C4-2B (cell line): ENCODE data around the gene UNK.

Experiments used
- H3K27ac ChIP-seq: fragments of 450-650 bp; 2 replicates; pipeline ENCODE4 v1.5.1; 2017
- ZFX ChIP-seq: fragments of 450-650 bp; IDR thresholded peaks from 2 replicates; pipeline ENCODE4 v1.6.1; 2017
- TF ChIP-seq, protein P1 (sequence below): fragments of 450-650 bp; conservative IDR thresholded peaks from 2 replicates; pipeline ENCODE4 v1.5.1; 2017; ENCODE audit warnings: mild to moderate bottlenecking

Gene UNK

DNA sequence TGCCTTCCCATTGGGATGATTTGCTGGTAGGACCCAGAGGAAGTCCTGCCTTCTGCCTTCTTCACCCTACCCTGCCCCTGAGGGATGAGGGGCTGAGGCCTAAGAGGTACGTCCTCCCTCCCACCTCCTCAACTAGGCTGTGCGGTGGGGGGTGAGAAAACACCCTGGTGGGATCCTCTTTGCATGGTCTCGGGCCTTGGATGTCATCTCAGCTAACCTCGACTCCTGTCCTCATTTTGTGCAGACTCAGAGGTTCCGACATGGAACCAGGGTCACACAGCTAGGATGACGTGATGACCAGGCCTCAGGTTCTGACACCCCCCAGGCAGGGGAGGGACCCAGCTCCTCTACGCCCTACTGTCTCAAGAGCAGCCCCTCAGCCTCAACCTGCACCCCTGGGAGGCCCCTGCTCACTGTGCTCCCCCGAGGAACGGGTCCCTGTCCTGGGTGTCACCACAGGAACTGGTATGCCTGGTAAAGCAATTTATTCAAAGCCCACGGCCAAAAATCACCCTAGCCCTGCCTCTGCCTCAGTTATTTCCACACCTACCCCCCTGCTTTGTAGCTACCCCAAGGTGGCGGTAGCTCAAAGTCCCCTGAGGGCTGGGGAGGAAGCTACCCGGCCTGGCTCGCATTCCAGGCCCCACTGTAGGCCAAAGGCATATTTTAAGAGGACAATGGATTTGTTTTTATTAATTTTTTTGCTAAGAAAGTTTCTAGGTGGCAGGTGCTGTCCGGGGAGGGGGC is 42.1 kb downstream of the UNK start:
- no peak overlapping the region for H3K27ac ChIP-seq
- no peak for TF ChIP-seq ZFX
- TF ChIP-seq, protein P1, sequence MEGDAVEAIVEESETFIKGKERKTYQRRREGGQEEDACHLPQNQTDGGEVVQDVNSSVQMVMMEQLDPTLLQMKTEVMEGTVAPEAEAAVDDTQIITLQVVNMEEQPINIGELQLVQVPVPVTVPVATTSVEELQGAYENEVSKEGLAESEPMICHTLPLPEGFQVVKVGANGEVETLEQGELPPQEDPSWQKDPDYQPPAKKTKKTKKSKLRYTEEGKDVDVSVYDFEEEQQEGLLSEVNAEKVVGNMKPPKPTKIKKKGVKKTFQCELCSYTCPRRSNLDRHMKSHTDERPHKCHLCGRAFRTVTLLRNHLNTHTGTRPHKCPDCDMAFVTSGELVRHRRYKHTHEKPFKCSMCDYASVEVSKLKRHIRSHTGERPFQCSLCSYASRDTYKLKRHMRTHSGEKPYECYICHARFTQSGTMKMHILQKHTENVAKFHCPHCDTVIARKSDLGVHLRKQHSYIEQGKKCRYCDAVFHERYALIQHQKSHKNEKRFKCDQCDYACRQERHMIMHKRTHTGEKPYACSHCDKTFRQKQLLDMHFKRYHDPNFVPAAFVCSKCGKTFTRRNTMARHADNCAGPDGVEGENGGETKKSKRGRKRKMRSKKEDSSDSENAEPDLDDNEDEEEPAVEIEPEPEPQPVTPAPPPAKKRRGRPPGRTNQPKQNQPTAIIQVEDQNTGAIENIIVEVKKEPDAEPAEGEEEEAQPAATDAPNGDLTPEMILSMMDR: no peak

DNA sequence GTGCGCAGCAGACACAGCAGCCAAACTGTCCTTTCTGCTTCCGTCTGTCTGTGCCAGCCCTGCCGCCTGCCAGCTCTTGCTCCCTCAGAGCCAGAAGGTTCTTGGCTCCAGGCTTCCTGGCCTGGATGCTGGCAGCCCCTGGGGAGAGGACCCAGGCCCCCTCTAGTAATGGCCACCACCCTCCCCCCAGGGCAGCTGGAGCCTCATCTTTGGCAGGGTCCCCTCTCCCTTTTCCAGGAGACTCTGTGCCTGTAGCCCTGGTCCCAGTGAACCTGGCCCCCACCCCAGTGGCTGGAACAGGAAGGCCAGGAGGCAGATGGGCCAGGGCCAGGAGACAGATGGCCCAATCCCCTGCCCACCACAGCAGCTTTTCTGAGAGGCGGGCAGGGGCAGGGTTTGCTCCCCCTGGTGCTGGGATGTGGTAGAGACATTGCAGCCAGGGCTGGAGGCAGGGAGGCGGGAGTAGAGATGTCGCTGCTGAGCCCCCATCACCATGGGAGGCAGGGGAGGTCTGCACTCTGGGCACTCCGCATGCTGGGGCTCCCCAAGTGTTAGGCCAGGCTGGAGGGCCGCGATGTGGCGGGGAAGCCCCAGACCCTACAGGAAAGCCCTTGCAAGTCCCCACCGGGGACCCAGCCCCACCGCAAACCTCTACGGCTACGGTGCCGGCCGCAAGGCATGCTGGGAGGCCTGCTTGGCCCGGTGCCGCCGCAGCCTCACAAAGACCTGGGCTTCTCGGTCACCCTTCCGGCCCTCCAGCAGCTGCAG is 42.9 kb downstream of the UNK start:
- no peak for TF ChIP-seq ZFX
- TF ChIP-seq, protein P1: peak; percentile 76
- H3K27ac ChIP-seq: no peak overlapping the region

DNA sequence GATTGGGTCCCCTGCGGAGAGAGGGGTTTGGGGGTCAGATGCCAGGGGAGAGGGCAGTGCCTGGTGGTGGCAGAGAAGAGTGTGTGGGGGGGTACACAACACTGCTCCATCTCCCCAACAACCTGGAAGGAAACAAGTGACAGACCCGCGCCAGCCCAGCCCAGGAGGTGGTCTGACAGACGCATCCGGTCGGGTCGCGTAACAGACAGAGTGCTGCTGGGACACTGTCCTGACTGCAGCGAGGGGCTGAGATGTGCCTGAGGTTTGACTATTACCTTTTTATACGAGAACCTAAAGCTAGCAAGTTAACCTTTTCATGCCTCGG is 43.4 kb downstream of the UNK start:
- no peak overlapping the region for H3K27ac ChIP-seq

DNA sequence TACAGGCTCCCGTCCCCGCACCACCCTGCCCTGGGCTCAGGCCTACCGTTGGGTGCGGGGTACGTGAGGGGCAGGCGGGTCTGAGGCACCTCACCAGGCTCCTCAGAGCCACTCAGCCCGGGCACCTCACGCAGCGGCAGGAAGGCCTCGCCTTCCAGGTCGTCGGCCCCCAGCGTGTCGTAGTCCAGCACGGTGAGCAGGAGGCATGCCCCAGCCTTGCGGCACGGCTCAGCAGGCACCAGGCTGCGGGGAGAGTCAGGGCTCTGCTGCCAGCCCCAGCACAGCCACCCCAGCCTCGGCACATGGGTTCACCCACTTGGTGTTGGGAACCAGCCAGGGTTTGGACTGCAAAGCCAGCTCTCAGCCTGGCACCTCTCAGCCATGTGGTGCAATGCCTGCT is 44.1 kb downstream of the UNK start:
- no peak overlapping the region for H3K27ac ChIP-seq
- no peak for TF ChIP-seq ZFX
- TF ChIP-seq, protein P1: no peak

More for the DNA sequence above, 43.4 kb downstream of the UNK start:
- TF ChIP-seq, protein P1: no peak
- TF ChIP-seq ZFX: no peak

DNA sequence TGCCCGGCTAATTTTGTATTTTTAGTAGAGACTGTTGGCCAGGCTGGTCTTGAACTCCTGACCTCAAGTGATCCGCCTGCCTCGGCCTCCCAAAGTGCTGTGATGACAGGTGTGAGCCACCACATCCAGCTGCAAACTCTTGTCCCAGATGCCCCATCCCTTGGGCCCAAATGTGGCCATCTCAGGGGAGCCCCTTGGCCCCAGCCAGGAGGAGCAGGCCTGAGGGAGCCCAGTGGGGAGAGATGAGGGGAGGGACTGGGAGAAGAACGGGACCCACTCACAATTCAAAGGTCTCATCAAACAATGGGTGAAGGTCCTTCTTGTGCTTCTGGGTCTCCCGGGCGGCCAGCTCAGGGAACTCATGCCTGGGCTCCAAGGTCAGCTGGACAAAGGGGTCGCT is 45.1 kb downstream of the UNK start:
- H3K27ac ChIP-seq: no peak overlapping the region
- TF ChIP-seq, protein P1: no peak
- no peak for TF ChIP-seq ZFX

DNA sequence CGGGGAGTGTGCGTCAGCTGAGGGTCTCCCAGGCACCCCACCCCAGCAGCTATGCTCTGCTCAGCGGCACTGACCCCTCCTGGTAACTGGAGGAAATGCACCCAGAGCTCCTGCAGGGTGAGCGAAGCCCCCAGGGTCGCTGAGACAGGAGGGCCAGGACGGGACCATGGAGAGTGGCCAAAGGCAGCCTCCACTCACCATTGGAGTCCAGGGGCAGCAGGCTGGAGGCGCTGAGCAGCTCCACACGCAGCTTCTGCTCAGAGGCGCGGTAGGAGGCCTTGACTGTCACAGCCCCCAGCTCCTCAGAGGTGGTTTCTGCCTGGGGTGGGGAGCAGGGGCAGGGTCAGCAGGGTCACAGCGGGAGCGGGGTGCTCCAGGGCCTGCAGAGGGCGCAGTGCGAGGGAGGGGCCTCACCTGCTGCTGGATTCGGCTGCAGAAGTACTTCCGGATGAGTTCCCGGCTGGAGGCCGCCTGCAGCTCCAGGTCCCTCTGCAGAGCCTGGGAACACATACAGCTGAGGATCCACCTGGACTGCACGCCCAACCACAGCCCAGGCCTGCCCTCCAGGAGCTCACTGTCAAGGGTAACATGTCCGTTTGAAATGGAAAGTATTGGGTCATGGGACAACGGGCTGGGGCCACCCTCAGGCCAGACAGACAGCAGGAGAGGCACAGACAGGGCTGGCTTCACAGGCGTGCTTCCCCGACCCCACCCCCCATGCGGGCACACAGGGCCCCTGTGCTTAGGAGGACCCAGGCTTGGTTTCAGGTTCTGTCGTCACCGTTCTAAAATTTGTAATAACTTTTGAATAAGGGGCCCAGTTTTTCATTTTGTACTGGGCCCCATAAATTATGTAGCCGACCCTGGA is 45.8 kb downstream of the UNK start:
- TF ChIP-seq, protein P1: no peak; the same call in 1 of the 2 replicates
- no peak for TF ChIP-seq ZFX
- H3K27ac ChIP-seq: no peak overlapping the region
